Measurements from ENCODE around the gene APOL4.
A peak's percentile ranks its signal among the peaks of the same experiment; 100 is the strongest.
"Not testable (repeated sequence)": the region's sequence is repeated elsewhere in the genome, so short reads cannot be mapped to it uniquely, and the experiment has no call there.

APOL4 gene

GRCh38 chr22:36156119-36156514, 45.5 kb downstream of the APOL4 start:
- Histone ChIP-seq H3K27me3 (ENCODE audit: control insufficient read depth, insufficient read depth, low read length) (no peaks in the 10 kb centered on the region), H3K4me1 (ENCODE audit: control insufficient read depth, insufficient read depth, low read length) (peaks cover 2% of the 10 kb centered on the region), H3K36me3 (ENCODE audit: control insufficient read depth, insufficient read depth, low read length) (no peaks in the 10 kb centered on the region), H3K4me3 (ENCODE audit: low read depth, low read length) (no peak overlapping the region), H3K9ac (ENCODE audit: low read depth, low read length) (no peak overlapping the region), H3K9me3 (ENCODE audit: control insufficient read depth, insufficient read depth, low read length) (no peaks in the 10 kb centered on the region)

DNA sequence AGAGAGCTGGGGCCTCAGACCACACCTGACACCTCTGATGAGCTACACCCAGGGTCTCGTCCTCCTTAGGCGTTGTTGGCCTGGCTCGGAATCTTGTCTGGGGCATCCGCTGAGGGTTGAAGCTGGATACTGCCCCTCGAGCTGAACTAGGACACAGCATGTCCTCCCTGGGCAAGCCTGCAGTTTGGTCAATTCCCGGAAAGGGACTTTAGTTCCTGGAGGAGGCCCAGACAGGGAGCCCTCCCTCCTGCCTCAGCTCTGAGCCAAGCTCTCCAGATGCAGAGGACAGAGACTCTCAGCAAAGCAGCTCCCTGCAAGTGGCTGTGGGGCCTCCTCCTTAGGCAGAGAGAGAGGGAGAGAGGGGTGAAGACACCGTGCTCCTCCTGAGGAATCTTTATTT, 45.9 kb downstream of the APOL4 start:
- Histone ChIP-seq H3K9ac (ENCODE audit: low read depth, low read length) (no peak overlapping the region), H3K27me3 (ENCODE audit: control insufficient read depth, insufficient read depth, low read length) (no peaks in the 10 kb centered on the region), H3K9me3 (ENCODE audit: control insufficient read depth, insufficient read depth, low read length) (no peaks in the 10 kb centered on the region), H3K4me1 (ENCODE audit: control insufficient read depth, insufficient read depth, low read length) (peaks cover 2% of the 10 kb centered on the region), H3K4me3 (ENCODE audit: low read depth, low read length) (no peak overlapping the region), H3K36me3 (ENCODE audit: control insufficient read depth, insufficient read depth, low read length) (no peaks in the 10 kb centered on the region)

GRCh38 chr22:36154423-36154945, 47.1 kb downstream of the APOL4 start:
- Histone ChIP-seq H3K36me3 (ENCODE audit: control insufficient read depth, insufficient read depth, low read length) (no peaks in the 10 kb centered on the region), H3K9me3 (ENCODE audit: control insufficient read depth, insufficient read depth, low read length) (no peaks in the 10 kb centered on the region), H3K4me3 (ENCODE audit: low read depth, low read length) (no peak overlapping the region), H3K9ac (ENCODE audit: low read depth, low read length) (no peak overlapping the region), H3K27me3 (ENCODE audit: control insufficient read depth, insufficient read depth, low read length) (no peaks in the 10 kb centered on the region), H3K4me1 (ENCODE audit: control insufficient read depth, insufficient read depth, low read length) (peaks cover 2% of the 10 kb centered on the region)

GRCh38 chr22:36153501-36154422, 47.8 kb downstream of the APOL4 start:
- Histone ChIP-seq H3K9me3 (ENCODE audit: control insufficient read depth, insufficient read depth, low read length) (no peaks in the 10 kb centered on the region), H3K27me3 (ENCODE audit: control insufficient read depth, insufficient read depth, low read length) (no peaks in the 10 kb centered on the region), H3K4me3 (ENCODE audit: low read depth, low read length) (no peak overlapping the region), H3K4me1 (ENCODE audit: control insufficient read depth, insufficient read depth, low read length) (peaks cover 2% of the 10 kb centered on the region), H3K9ac (ENCODE audit: low read depth, low read length) (no peak overlapping the region), H3K36me3 (ENCODE audit: control insufficient read depth, insufficient read depth, low read length) (no peaks in the 10 kb centered on the region)

DNA sequence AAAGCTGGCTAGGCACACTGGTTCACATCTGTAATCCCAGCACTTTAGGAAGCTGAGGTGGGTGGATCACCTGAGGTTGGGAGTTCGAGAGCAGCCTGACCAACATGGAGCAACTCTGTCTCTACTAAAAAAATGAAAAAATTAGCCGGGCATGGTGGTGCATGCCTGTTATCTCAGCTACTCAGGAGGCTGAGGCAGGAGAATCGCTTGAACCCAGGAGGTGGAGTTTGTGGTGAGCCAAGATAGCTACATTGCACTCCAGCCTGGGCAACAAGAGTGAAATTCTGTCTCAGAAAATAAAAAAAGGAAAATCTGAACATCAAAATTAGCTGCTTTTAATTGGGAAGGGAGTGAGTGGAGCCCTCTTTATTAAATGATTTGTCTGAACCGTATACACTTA, 48.8 kb downstream of the APOL4 start:
- H3K4me3 ChIP-seq (ENCODE audit: low read depth, low read length); H3K36me3 ChIP-seq (ENCODE audit: control insufficient read depth, insufficient read depth, low read length); H3K9ac ChIP-seq (ENCODE audit: low read depth, low read length); H3K9me3 ChIP-seq (ENCODE audit: control insufficient read depth, insufficient read depth, low read length); H3K4me1 ChIP-seq (ENCODE audit: control insufficient read depth, insufficient read depth, low read length); H3K27me3 ChIP-seq (ENCODE audit: control insufficient read depth, insufficient read depth, low read length): not testable (repeated sequence)

DNA sequence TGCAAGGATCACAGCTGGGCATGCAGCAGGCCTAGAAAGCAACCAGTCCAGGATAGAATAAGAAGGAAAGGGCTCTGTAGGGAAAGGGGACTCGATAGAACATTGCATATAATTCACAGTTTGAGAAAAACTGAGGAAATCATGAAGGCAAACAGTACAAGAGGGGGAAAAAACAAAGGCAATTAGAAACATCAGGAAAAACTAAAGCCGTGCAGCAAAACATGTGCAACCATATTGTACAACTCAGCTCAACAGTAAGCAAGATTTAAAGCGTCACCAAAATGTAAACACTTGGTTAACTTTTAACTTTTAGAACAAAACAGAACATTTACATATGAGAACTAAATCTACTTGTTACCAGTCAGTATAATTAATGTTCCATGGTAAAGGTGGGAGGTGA, 49.5 kb downstream of the APOL4 start:
- H3K36me3 ChIP-seq (ENCODE audit: control insufficient read depth, insufficient read depth, low read length) = no peaks in the 10 kb centered on the region
- H3K4me3 ChIP-seq (ENCODE audit: low read depth, low read length) = no peak overlapping the region
- no peaks in the 10 kb centered on the region for H3K27me3 ChIP-seq (ENCODE audit: control insufficient read depth, insufficient read depth, low read length)
- H3K4me1 ChIP-seq (ENCODE audit: control insufficient read depth, insufficient read depth, low read length) = peaks cover 2% of the 10 kb centered on the region
- no peak overlapping the region for H3K9ac ChIP-seq (ENCODE audit: low read depth, low read length)
- H3K9me3 ChIP-seq (ENCODE audit: control insufficient read depth, insufficient read depth, low read length) = no peaks in the 10 kb centered on the region

DNA sequence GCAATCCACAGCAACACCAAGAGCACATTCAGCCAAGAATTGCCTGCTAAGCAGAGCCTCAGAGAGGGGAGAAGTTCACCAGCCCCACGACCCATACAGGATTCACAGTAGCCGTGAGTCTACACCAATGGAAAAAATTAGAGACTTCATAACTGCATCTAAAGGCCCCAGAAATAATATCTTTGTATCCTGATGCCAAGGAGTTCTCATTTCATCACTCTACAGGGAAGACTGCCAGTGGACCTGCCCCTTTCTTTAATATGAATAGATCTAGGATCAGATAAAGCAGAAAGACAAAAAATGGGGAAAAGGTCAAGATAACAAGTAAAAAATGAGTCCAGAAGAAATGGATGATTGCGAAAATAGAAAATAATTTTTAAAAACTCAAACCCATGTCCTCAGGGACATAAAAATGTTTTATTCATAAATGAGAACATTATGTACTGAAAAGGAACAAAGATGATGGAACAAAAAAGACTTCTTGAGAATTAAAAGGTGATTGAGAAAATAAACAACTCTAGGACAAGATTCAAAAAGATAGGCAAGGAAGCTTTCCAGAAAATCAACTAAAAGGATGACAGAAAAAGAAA, 50.5 kb downstream of the APOL4 start:
- no peaks in the 10 kb centered on the region for H3K4me1 ChIP-seq (ENCODE audit: control insufficient read depth, insufficient read depth, low read length)
- no peaks in the 10 kb centered on the region for H3K9me3 ChIP-seq (ENCODE audit: control insufficient read depth, insufficient read depth, low read length)
- no peak overlapping the region for H3K9ac ChIP-seq (ENCODE audit: low read depth, low read length)
- H3K27me3 ChIP-seq (ENCODE audit: control insufficient read depth, insufficient read depth, low read length) = no peaks in the 10 kb centered on the region
- H3K4me3 ChIP-seq (ENCODE audit: low read depth, low read length) = no peak overlapping the region
- H3K36me3 ChIP-seq (ENCODE audit: control insufficient read depth, insufficient read depth, low read length) = no peaks in the 10 kb centered on the region

DNA sequence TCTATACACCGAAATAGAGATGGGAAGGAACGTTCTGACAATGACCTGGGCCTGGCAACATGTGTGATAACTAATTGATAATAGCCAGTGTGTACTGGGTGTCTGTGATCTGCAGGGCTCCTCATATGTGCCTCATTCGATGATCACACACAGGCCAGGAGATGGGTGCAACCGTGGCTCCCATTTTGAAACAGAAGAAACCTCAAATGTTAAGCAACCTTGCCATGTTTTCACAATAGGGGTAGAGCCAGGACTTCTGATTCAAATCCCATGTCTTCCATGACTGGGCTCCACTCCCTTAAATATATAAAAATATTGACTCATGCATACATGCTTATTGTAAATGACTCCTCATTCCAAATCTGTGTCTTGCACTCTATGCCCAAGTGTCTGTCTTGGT, 52.2 kb downstream of the APOL4 start:
- no peaks in the 10 kb centered on the region for H3K36me3 ChIP-seq (ENCODE audit: control insufficient read depth, insufficient read depth, low read length)
- no peak overlapping the region for H3K9ac ChIP-seq (ENCODE audit: low read depth, low read length)
- H3K4me1 ChIP-seq (ENCODE audit: control insufficient read depth, insufficient read depth, low read length) = peaks cover 5% of the 10 kb centered on the region
- no peaks in the 10 kb centered on the region for H3K27me3 ChIP-seq (ENCODE audit: control insufficient read depth, insufficient read depth, low read length)
- no peak overlapping the region for H3K4me3 ChIP-seq (ENCODE audit: low read depth, low read length)
- H3K9me3 ChIP-seq (ENCODE audit: control insufficient read depth, insufficient read depth, low read length) = no peaks in the 10 kb centered on the region

- Histone ChIP-seq H3K36me3 (ENCODE audit: control insufficient read depth, insufficient read depth, low read length) (no peaks in the 10 kb centered on the region), H3K4me1 (ENCODE audit: control insufficient read depth, insufficient read depth, low read length) (peaks cover 5% of the 10 kb centered on the region), H3K27me3 (ENCODE audit: control insufficient read depth, insufficient read depth, low read length) (no peaks in the 10 kb centered on the region), H3K9ac (ENCODE audit: low read depth, low read length) (no peak overlapping the region), H3K9me3 (ENCODE audit: control insufficient read depth, insufficient read depth, low read length) (no peaks in the 10 kb centered on the region), H3K4me3 (ENCODE audit: low read depth, low read length) (no peak overlapping the region)
These were observed 53.2 kb downstream of the APOL4 start for GRCh38 chr22:36148411-36148810.

DNA sequence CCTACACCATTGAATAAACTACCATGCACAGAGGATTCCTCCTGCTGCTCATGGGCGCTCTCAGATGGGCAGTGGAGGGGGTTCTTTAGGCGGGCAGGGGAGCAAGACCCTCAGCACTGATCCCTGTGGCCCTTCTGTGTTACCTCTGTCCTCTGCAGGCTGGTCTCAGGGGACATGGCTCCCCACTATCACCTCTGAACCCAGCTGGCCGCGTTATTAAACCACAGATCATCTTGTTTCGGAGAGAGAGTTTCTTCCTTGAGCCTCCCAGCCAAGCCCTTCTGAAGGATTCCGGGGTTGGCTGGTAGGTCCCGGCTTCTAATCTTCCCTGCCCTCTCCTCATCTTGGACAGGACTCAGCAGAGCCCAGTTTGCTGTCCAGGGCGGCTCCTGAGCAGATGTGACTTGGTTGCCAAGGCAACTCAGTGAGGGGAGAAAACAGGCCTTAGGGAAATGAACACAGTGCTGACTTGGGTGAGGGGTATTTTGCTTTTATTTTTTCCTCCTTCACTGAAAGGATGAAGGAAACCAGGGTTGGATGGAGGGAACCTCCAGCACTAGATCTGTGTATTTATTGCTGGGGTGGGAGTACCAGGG, 54.3 kb downstream of the APOL4 start:
- no peak overlapping the region for H3K4me3 ChIP-seq (ENCODE audit: low read depth, low read length)
- peaks cover 5% of the 10 kb centered on the region for H3K4me1 ChIP-seq (ENCODE audit: control insufficient read depth, insufficient read depth, low read length)
- no peaks in the 10 kb centered on the region for H3K36me3 ChIP-seq (ENCODE audit: control insufficient read depth, insufficient read depth, low read length)
- H3K9ac ChIP-seq (ENCODE audit: low read depth, low read length) = no peak overlapping the region
- no peaks in the 10 kb centered on the region for H3K27me3 ChIP-seq (ENCODE audit: control insufficient read depth, insufficient read depth, low read length)
- H3K9me3 ChIP-seq (ENCODE audit: control insufficient read depth, insufficient read depth, low read length) = no peaks in the 10 kb centered on the region

DNA sequence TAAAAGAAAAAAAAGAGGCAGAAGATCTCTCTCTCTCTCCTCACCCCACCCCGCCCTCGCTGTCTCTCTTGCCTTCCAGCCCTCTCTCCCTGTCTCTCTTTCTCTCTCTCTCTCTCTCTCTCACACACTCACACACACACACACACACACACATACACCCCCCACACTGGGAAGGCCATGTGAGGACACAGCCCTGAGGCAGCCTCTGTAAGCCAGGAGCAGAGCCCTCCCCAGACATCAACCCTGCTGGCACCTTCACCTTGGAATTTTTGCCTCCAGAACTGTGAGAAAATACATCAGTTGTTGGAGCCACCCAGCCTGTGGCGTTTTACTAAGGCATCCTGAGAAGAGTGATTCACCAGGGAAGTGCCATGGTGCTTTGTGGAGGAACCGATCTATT, 55.7 kb downstream of the APOL4 start:
- Histone ChIP-seq H3K9ac (ENCODE audit: low read depth, low read length) (peak overlapping the region; percentile 14), H3K9me3 (ENCODE audit: control insufficient read depth, insufficient read depth, low read length) (no peaks in the 10 kb centered on the region), H3K27me3 (ENCODE audit: control insufficient read depth, insufficient read depth, low read length) (no peaks in the 10 kb centered on the region)

More for the DNA sequence above, 55.7 kb downstream of the APOL4 start:
- no peaks in the 10 kb centered on the region for H3K36me3 ChIP-seq (ENCODE audit: control insufficient read depth, insufficient read depth, low read length)
- peaks cover 9% of the 10 kb centered on the region for H3K4me1 ChIP-seq (ENCODE audit: control insufficient read depth, insufficient read depth, low read length)
- no peak overlapping the region for H3K4me3 ChIP-seq (ENCODE audit: low read depth, low read length)
